Measurements from ENCODE around the gene TBC1D23.

The TBC1D23 gene

GRCh38 chr3:100358413-100358812 lies 97.6 kb downstream of the TBC1D23 start:
- DNase-seq, result no peak

DNA sequence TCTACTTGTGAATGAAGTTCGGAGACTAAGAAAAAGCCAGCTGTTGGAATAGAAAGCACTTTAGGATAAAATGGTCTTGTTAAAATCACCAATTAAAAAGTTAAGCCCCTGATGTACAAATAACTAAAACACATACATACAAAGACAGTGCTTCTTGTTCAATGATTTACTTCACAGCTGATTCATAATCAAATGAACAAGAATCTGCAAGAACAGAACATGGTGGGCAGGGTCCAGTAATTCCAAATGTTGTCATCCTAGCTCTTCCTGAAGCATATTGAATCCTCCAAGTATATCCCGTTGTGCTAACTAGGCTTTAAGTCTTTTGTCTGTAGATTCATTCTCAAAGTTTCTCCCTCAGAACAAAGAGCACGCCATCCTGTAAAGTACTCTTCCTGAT lies 98.2 kb downstream of the TBC1D23 start:
- DNase-seq, result no peak

DNA sequence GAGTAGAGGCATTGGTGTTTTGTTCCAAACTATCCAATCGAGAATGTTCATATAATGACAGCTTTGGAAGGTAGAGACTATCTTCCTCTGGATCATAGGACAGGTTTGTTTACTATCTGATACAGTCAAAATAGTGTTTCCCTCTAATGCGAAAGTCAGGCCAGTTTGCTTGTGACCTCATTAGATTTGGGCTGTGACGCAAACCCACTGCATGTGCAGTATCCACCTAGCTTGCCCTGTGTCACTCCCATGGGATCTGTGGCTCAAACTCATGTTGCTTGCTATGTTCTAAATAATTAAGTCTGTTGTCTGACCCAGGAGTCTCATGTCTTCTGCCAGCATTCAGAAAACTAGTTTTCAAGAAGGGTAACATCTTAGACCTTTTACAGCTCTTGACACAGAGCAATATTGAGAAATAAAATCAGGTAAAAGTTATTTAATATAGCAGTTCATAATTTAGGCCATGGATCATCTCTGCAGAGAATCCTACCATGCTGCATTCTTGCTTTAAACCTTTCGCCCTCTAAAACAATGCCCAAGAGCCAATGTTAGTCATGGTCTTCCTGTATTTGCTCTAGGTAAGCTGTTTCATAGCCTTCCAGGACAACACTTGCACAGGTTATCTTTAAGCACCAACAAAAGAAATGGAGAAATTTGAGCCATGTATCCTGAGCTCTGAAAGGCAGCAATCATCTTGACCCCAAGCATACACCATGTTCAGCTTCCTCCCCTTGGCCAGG lies 100.1 kb downstream of the TBC1D23 start:
- DNase-seq, result no peak

DNA sequence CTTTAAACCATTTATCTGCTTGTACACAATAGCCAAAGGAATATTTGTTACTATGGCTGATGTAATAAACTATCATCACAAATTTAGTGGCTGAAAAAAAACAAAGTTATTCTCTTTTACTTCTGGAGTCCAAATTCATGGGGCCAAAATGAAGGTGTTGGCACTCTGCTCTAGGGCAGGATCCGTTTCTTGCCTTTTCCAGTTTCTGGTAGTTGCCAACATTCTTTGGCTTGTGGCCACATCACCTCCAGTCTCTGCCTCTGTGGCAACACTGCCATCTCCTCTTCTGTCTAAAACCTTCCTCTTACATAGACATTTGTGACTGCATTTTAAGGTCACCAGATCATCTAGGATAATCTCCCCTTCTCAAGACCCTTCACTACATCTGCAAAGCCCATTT lies 101.1 kb downstream of the TBC1D23 start:
- DNase-seq, result no peak

DNA sequence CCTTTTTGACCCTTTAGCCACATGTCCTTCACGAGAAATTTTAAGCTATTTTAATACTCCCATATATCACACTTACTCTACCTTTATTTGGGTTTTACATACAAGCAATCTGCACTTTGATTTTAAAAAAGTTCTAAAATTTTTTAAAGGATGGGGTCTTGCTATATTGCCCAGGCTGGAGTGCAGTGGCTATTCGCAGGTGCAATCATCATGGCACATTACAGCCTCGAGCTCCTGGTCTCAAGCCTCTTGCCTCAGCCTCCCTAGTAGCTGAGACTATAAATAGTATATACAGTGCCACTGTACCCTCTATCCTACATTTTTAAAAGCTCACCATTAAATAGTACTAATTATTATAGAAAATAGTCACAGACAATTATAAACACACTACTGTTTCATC lies 103.6 kb downstream of the TBC1D23 start:
- no peak for DNase-seq

DNA sequence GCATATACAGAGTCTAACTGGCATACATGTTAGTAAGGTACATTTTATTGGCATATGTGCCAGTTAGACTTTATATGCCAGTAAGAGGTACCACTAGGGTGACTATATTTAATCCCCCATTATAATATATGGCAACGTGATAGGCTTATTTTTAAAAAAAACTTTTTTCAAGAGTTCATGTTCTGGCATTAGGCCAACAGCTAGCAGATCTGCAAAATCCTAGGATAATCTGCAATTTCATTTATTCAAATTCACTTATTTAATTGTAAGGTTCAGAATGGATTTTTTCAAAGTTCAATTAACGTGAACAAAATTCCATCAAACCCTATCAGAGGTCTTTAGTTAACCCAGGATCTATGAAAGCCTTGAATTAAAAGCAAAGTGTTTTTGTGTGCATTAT lies 105.6 kb downstream of the TBC1D23 start:
- DNase-seq, result no peak

DNA sequence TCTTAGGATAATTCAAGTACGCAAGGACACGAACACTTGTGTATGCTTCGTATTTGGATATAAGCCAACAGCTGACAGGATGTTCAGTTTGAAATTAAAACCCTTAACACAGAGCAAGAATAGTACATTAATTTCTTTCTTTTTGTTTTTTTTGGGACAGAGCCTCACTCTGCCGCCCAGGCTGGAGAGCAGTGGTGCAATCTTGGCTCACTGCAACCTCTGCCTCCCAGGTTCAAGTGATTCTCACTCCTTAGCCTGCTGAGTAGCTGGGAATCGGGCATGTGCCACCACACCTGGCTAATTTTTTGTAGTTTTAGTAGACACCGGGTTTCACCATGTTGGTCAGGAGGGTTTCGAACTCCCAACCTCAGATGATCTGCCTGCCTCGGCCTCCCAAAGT lies 107.6 kb downstream of the TBC1D23 start:
- no peak for DNase-seq

- DNase-seq, result no peak
Measured at GRCh38 chr3:100370756-100371155, 110.0 kb downstream of the TBC1D23 start.

DNA sequence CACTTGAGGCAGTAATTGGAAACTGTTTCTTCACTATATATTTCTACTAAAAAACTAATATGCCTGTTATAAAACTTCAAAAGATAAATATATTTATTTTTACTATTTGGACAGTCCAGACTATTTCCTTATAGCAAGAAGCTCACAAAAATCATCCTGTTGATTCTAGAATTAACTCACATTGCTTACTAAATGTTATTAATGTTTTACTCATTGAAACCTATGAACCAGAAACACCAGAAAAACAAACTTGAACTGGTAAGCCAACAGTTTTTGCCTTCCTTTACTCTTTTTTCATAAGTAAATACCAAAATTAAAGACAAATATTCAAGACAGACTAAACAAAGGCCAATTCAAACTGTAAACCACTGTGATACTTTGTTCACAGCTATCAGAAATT lies 113.7 kb downstream of the TBC1D23 start:
- DNase-seq, result no peak
